Mesenchymal stem cell (in vitro differentiated cells and primary cell): ENCODE data around the gene MED12L.

Experiments used
- DNase-seq: peaks from one replicate; pipeline ENCODE4 v3.0.0-alpha.2; 2013
- H2AFZ ChIP-seq: one replicate; pipeline ENCODE4 v1.6.1; 2013; ENCODE audit warnings: low read depth, mild to moderate bottlenecking, control low read depth, inconsistent platforms, low read length, moderate library complexity
- H2AK5ac ChIP-seq: 2 replicates; pipeline ENCODE4 v1.6.1; 2013; ENCODE audit warnings: low read length, moderate library complexity, mild to moderate bottlenecking, inconsistent platforms; ENCODE audit not compliant: severe bottlenecking
- H2BK120ac ChIP-seq: one replicate; pipeline ENCODE4 v1.6.1; 2013; ENCODE audit warnings: low read depth, mild to moderate bottlenecking, inconsistent platforms, low read length, moderate library complexity
- H2BK12ac ChIP-seq, 2 experiments: one replicate each; pipeline ENCODE4 v1.6.1; 2013; ENCODE audit warnings: inconsistent platforms in 2 of 2, low read length in 2 of 2, mild to moderate bottlenecking in 2 of 2, moderate library complexity in 2 of 2, control low read depth in 1 of 2
- H2BK15ac ChIP-seq: one replicate; pipeline ENCODE4 v1.6.1; 2013; ENCODE audit warnings: mild to moderate bottlenecking, low read depth, inconsistent platforms; ENCODE audit not compliant: poor library complexity, severe bottlenecking
- H2BK5ac ChIP-seq: 2 replicates; pipeline ENCODE4 v1.6.1; 2013; ENCODE audit warnings: low read depth, mild to moderate bottlenecking, low read length, control low read depth, inconsistent platforms; ENCODE audit not compliant: poor library complexity, severe bottlenecking
- H3K14ac ChIP-seq, 2 experiments: one replicate each; pipeline ENCODE4 v1.6.1; 2013; ENCODE audit warnings: inconsistent platforms in 2 of 2, low read length in 2 of 2, control low read depth in 1 of 2, mild to moderate bottlenecking in 1 of 2, moderate library complexity in 1 of 2
- H3K18ac ChIP-seq, 2 experiments: one replicate each; pipeline ENCODE4 v1.6.1; 2013; ENCODE audit warnings: inconsistent platforms in 2 of 2, low read length in 2 of 2, control low read depth in 1 of 2, low read depth in 1 of 2, mild to moderate bottlenecking in 1 of 2
- H3K23ac ChIP-seq, 2 experiments: one replicate each; pipeline ENCODE4 v1.6.1; 2013; ENCODE audit warnings: inconsistent platforms in 2 of 2, low read length in 2 of 2, mild to moderate bottlenecking in 2 of 2, moderate library complexity in 2 of 2, control low read depth in 1 of 2
- H3K27ac ChIP-seq: 2 replicates; pipeline ENCODE4 v1.5.1; 2013; ENCODE audit warnings: mild to moderate bottlenecking, moderate library complexity, low read length, control low read depth, inconsistent platforms; ENCODE audit not compliant: poor library complexity, severe bottlenecking
- H3K27me3 ChIP-seq, 2 experiments: 2 replicates each; pipeline versions ENCODE4 v1.6.1 to v1.7.0; 2013; ENCODE audit warnings: low read length in 2 of 2, mild to moderate bottlenecking in 2 of 2, moderate library complexity in 2 of 2, control low read depth in 1 of 2, inconsistent platforms in 1 of 2; ENCODE audit not compliant: control insufficient read depth in 1 of 2, insufficient read depth in 1 of 2
- H3K36me3 ChIP-seq, 2 experiments: 2 replicates each; pipeline versions ENCODE4 v1.6.1 to v1.7.0; 2013; ENCODE audit warnings: low read length in 2 of 2, control low read depth in 1 of 2, inconsistent platforms in 1 of 2, low read depth in 1 of 2, mild to moderate bottlenecking in 1 of 2; ENCODE audit not compliant: insufficient read depth in 2 of 2, control insufficient read depth in 1 of 2
- H3K4ac ChIP-seq, 2 experiments: one replicate each; pipeline ENCODE4 v1.6.1; 2013; ENCODE audit warnings: inconsistent platforms in 2 of 2, low read length in 2 of 2, mild to moderate bottlenecking in 2 of 2, moderate library complexity in 2 of 2, control low read depth in 1 of 2, low read depth in 1 of 2
- H3K4me1 ChIP-seq: 2 replicates; pipeline ENCODE4 v1.6.1; 2013; ENCODE audit warnings: low read depth, low read length, control low read depth; ENCODE audit not compliant: control insufficient read depth, insufficient read depth
- H3K4me2 ChIP-seq: 2 replicates; pipeline ENCODE4 v1.6.1; 2013; ENCODE audit warnings: low read length, mild to moderate bottlenecking, inconsistent platforms; ENCODE audit not compliant: poor library complexity, severe bottlenecking
- H3K4me3 ChIP-seq, 2 experiments: 2 replicates each; pipeline versions ENCODE4 v1.5.1 to v1.7.0; 2013; ENCODE audit warnings: low read length in 2 of 2, mild to moderate bottlenecking in 2 of 2, control low read depth in 1 of 2, low read depth in 1 of 2; ENCODE audit not compliant: insufficient read depth in 1 of 2
- H3K79me1 ChIP-seq: replicated peaks from 2 replicates; pipeline ENCODE4 v1.6.1; 2013; ENCODE audit warnings: mild to moderate bottlenecking, control low read depth, low read length, inconsistent platforms; ENCODE audit not compliant: poor library complexity, severe bottlenecking
- H3K9ac ChIP-seq: 2 replicates; pipeline ENCODE4 v1.7.0; 2013; ENCODE audit warnings: mild to moderate bottlenecking, low read length, moderate library complexity
- H3K9me3 ChIP-seq: 2 replicates; pipeline ENCODE4 v1.7.0; 2013; ENCODE audit warnings: mild to moderate bottlenecking, low read length; ENCODE audit not compliant: control insufficient read depth
- H4K8ac ChIP-seq: one replicate; pipeline ENCODE4 v1.6.1; 2013; ENCODE audit warnings: inconsistent platforms, mild to moderate bottlenecking, low read length, moderate library complexity
- H4K91ac ChIP-seq: one replicate; pipeline ENCODE4 v1.6.1; 2013; ENCODE audit warnings: mild to moderate bottlenecking, low read length, inconsistent platforms
- WGBS: methylation state at CpG from one replicate; pipeline ENCODE4 v1.1.7; 2013; ENCODE audit warnings: mixed read lengths; 5-methylcytosine and 5-hydroxymethylcytosine counted together

The MED12L gene

GRCh38 chr3:151086484-151087456 lies 1.3 kb downstream of the MED12L start:
- Histone ChIP-seq H2BK12ac (no peak overlapping the region), H3K36me3 (peaks cover 0 to 2% of the 10 kb centered on the region in 2 experiments), H3K4me1 (peaks cover 15% of the 10 kb centered on the region), H4K91ac (no peak overlapping the region), H3K79me1 (peaks cover 8% of the 10 kb centered on the region), H3K18ac (peak overlapping the region in 1 of 2 experiments; percentile 52), H3K4ac (peak overlapping the region in 1 of 2 experiments; percentile 51), H2BK5ac (peak overlapping the region; percentile 39), H3K4me3 (peak overlapping the region; percentile 77 to 78), H2BK120ac (no peak overlapping the region), H4K8ac (no peak overlapping the region), H2AK5ac (no peak overlapping the region), H3K27ac (peak overlapping the region; percentile 5), H3K9ac (peak overlapping the region; percentile 49), H2AFZ (peak overlapping the region; percentile 77), H3K23ac (no peak overlapping the region), H2BK15ac (no peak overlapping the region), H3K27me3 (peaks cover 19 to 51% of the 10 kb centered on the region in 2 experiments), H3K14ac (no peak overlapping the region), H3K9me3 (no peaks in the 10 kb centered on the region), H3K4me2 (peak overlapping the region; percentile 96)
- peak; percentile 92 for DNase-seq
- under 1% methylated on average over 67 of the region's 81 CpGs for WGBS

- H3K18ac ChIP-seq = no peak overlapping the region
- H3K27me3 ChIP-seq = peaks cover 11 to 42% of the 10 kb centered on the region in 2 experiments
- H2BK15ac ChIP-seq = no peak overlapping the region
- no peak overlapping the region for H3K14ac ChIP-seq
- no peak overlapping the region for H2AFZ ChIP-seq
- WGBS = 61% methylated on average over 2 of the region's 2 CpGs
- no peak overlapping the region for H3K27ac ChIP-seq
- no peak overlapping the region for H2AK5ac ChIP-seq
- H2BK12ac ChIP-seq = no peak overlapping the region
- peaks cover 15% of the 10 kb centered on the region for H3K4me1 ChIP-seq
- no peak for DNase-seq
- H3K4ac ChIP-seq = no peak overlapping the region
- no peak overlapping the region for H3K9ac ChIP-seq
- no peaks in the 10 kb centered on the region for H3K9me3 ChIP-seq
- peaks cover 0 to 2% of the 10 kb centered on the region in 2 experiments for H3K36me3 ChIP-seq
- H3K4me3 ChIP-seq = no peak overlapping the region
- H4K91ac ChIP-seq = no peak overlapping the region
- H4K8ac ChIP-seq = no peak overlapping the region
- peaks cover 8% of the 10 kb centered on the region for H3K79me1 ChIP-seq
- H2BK120ac ChIP-seq = no peak overlapping the region
- no peak overlapping the region for H3K23ac ChIP-seq
- H3K4me2 ChIP-seq = peak overlapping the region; percentile 96
- H2BK5ac ChIP-seq = no peak overlapping the region
These were observed 2.2 kb downstream of the MED12L start for GRCh38 chr3:151087648-151088047.

GRCh38 chr3:151091685-151092345 lies 6.4 kb downstream of the MED12L start:
- no peak overlapping the region for H2BK120ac ChIP-seq
- H3K4me1 ChIP-seq = no peaks in the 10 kb centered on the region
- H3K14ac ChIP-seq = no peak overlapping the region
- no peak overlapping the region for H2BK12ac ChIP-seq
- peak; percentile 7 for DNase-seq
- H3K9me3 ChIP-seq = no peaks in the 10 kb centered on the region
- no peak overlapping the region for H4K91ac ChIP-seq
- no peak overlapping the region for H2BK5ac ChIP-seq
- H3K79me1 ChIP-seq = peaks cover 15% of the 10 kb centered on the region
- H3K4me2 ChIP-seq = no peak overlapping the region
- H3K4me3 ChIP-seq = no peak overlapping the region
- no peak overlapping the region for H2BK15ac ChIP-seq
- no peak overlapping the region for H4K8ac ChIP-seq
- H2AK5ac ChIP-seq = no peak overlapping the region
- no peaks in the 10 kb centered on the region for H3K36me3 ChIP-seq
- no peak overlapping the region for H3K27ac ChIP-seq
- H2AFZ ChIP-seq = no peak overlapping the region
- WGBS = 81% methylated on average over 3 of the region's 3 CpGs
- peaks cover 0 to 45% of the 10 kb centered on the region in 2 experiments for H3K27me3 ChIP-seq
- H3K4ac ChIP-seq = no peak overlapping the region
- no peak overlapping the region for H3K9ac ChIP-seq
- no peak overlapping the region for H3K18ac ChIP-seq
- no peak overlapping the region for H3K23ac ChIP-seq

GRCh38 chr3:151093148-151093547 lies 7.7 kb downstream of the MED12L start:
- no peak overlapping the region for H3K23ac ChIP-seq

More at GRCh38 chr3:151093148-151093547, 7.7 kb downstream of the MED12L start:
- H3K4me1 ChIP-seq = no peaks in the 10 kb centered on the region
- H3K9ac ChIP-seq = no peak overlapping the region
- H2BK5ac ChIP-seq = no peak overlapping the region
- H3K4me3 ChIP-seq = no peak overlapping the region
- 83% methylated on average over 2 of the region's 2 CpGs for WGBS
- H3K27me3 ChIP-seq = peaks cover 0 to 46% of the 10 kb centered on the region in 2 experiments
- H2BK12ac ChIP-seq = no peak overlapping the region
- H3K4ac ChIP-seq = no peak overlapping the region
- no peak overlapping the region for H2BK120ac ChIP-seq
- no peak for DNase-seq
- H3K4me2 ChIP-seq = no peak overlapping the region
- peaks cover 23% of the 10 kb centered on the region for H3K79me1 ChIP-seq
- no peak overlapping the region for H3K27ac ChIP-seq
- H3K18ac ChIP-seq = no peak overlapping the region
- no peaks in the 10 kb centered on the region for H3K9me3 ChIP-seq
- no peak overlapping the region for H2AFZ ChIP-seq
- no peak overlapping the region for H2AK5ac ChIP-seq
- H3K14ac ChIP-seq = no peak overlapping the region
- H3K36me3 ChIP-seq = no peaks in the 10 kb centered on the region
- no peak overlapping the region for H4K91ac ChIP-seq
- H2BK15ac ChIP-seq = no peak overlapping the region
- H4K8ac ChIP-seq = no peak overlapping the region
